ENCODE results near the gene FCER1G. TPM values are rescaled to one million over a fixed set of nuclear protein-coding genes. Genes with fewer than 3 reads are reported as not detected.

The FCER1G gene
- total and polyA plus RNA-seq, 2 of the 8 experiments (the other 6 are each of a cell fraction or from before 2014, with no cell fraction given), result 1.6 TPM; not detected in 1

- DNase-seq (ENCODE audit: low read depth in 1 of 2, low spot score in 2 of 2), result no peak
- no peak overlapping the region for H3K9ac ChIP-seq (replicated peaks in 1 of 4; ENCODE audit: extremely low read depth in 1 of 4, low read depth in 3 of 4, low read length in 3 of 4)
Observed at GRCh38 chr1:161190962-161191521, 24.1 kb upstream of the FCER1G start.

More at GRCh38 chr1:161190962-161191521, 24.1 kb upstream of the FCER1G start:
- H3K23me2 ChIP-seq (ENCODE audit: low read depth, low read length), result no peaks in the 10 kb centered on the region
- H3K18ac ChIP-seq (ENCODE audit: extremely low read depth, low read length), result no peak overlapping the region
- H3K23ac ChIP-seq (ENCODE audit: insufficient read length), result no peak overlapping the region
- H2BK5ac ChIP-seq (ENCODE audit: low read depth, low read length), result no peak overlapping the region
- H3K4me2 ChIP-seq (ENCODE audit: insufficient read depth in 1 of 2, low read depth in 2 of 2, low read length in 2 of 2), result no peak overlapping the region
- H3K79me2 ChIP-seq (ENCODE audit: control insufficient read depth in 1 of 2, insufficient read depth in 2 of 2, low read length in 2 of 2), result no peaks in the 10 kb centered on the region
- H3K4me1 ChIP-seq (replicated peaks in 1 of 4; ENCODE audit: control insufficient read depth in 3 of 4, insufficient read depth in 4 of 4, low read length in 3 of 4), result no peaks in the 10 kb centered on the region; a peak in 2 of 7 replicates
- no peak overlapping the region for H3K27ac ChIP-seq (ENCODE audit: low read depth, low read length)
- no peak overlapping the region for H3K14ac ChIP-seq (ENCODE audit: insufficient read length)
- no peaks in the 10 kb centered on the region for H3K79me1 ChIP-seq (ENCODE audit: low read depth, low read length)
- no peak overlapping the region for H4K8ac ChIP-seq (ENCODE audit: extremely low read depth, insufficient read depth, low read length)
- no peak overlapping the region for H2AFZ ChIP-seq (ENCODE audit: low read length)
- POLR2A ChIA-PET (ENCODE audit: partially characterized antibody), result interaction anchor here (1.1 to 4.6 kb wide), 5 partner anchors 8 to 123 kb away, joined by 3 to 45 read pairs (median 4); partner anchors contain the start of genes B4GALT3 and NDUFS2
- H3K36me3 ChIP-seq (ENCODE audit: control insufficient read depth in 2 of 4, insufficient read depth in 4 of 4, low read length in 3 of 4), result peaks cover 4 to 13% (median 10%) of the 10 kb centered on the region in 4 experiments; a peak in 5 of 8 replicates
- 87% methylated on average over 17 of the region's 22 CpGs; no CpG with 5 or more reads in 1 of the 2 experiments for WGBS, 2 experiments (ENCODE audit: extremely low coverage in 1 of 2, insufficient coverage in 1 of 2, insufficient read length in 1 of 2, insufficient replicate concordance in 2 of 2, low coverage in 1 of 2, low lambda C conversion rate in 2 of 2, missing lambda C conversion rate in 1 of 2)
- H3K9me3 ChIP-seq (ENCODE audit: insufficient read depth in 2 of 2, low read depth in 1 of 2, low read length in 1 of 2), result no peaks in the 10 kb centered on the region
- H2BK120ac ChIP-seq (replicated peaks; ENCODE audit: low read depth, low read length), result no peak overlapping the region
- no peak for FAIRE-seq
- no peaks in the 10 kb centered on the region for H4K20me1 ChIP-seq (replicated peaks in 1 of 2; ENCODE audit: control insufficient read depth in 1 of 2, insufficient read depth in 2 of 2, low read length in 2 of 2)
- H2AK5ac ChIP-seq (ENCODE audit: low read depth, low read length), result no peak overlapping the region
- H3K4me3 ChIP-seq (ENCODE audit: extremely low read depth in 1 of 4, insufficient read depth in 2 of 4, low read depth in 3 of 4, low read length in 4 of 4), result no peak overlapping the region
- no peak overlapping the region for H2BK20ac ChIP-seq (ENCODE audit: low read length)
- no peak overlapping the region for H2BK12ac ChIP-seq (ENCODE audit: low read depth, low read length)
- TF ChIP-seq RNF2 (IDR thresholded peaks at IDR 0.05; ENCODE audit: borderline replicate concordance, low read depth, low read length, missing control alignments, poor library complexity, severe bottlenecking), result no peak
- no peak overlapping the region for H4K91ac ChIP-seq (replicated peaks; ENCODE audit: insufficient read length, low read length)
- H2BK15ac ChIP-seq (ENCODE audit: low read length), result no peak overlapping the region
- H4K5ac ChIP-seq (ENCODE audit: insufficient read length, low read depth, low read length), result no peak overlapping the region
- no peak overlapping the region for H3K56ac ChIP-seq (replicated peaks; ENCODE audit: insufficient read length, low read depth, low read length)
- CTCF ChIA-PET (ENCODE audit: partially characterized antibody), result interaction anchor here (0.8 to 6.1 kb wide), 20 partner anchors 10 to 190 kb away, joined by 3 to 67 read pairs (median 6); partner anchors contain the start of genes APOA2, B4GALT3, FCER1G and NDUFS2
- H3K4ac ChIP-seq (replicated peaks; ENCODE audit: insufficient read length, low read depth, low read length), result no peak overlapping the region
- no peaks in the 10 kb centered on the region; a peak in 1 of 7 replicates for H3K27me3 ChIP-seq (replicated peaks in 1 of 4; ENCODE audit: control insufficient read depth in 3 of 4, extremely low read depth in 1 of 4, insufficient read depth in 3 of 4, low read length in 3 of 4)
